GM23248 (cell line): Measurements from ENCODE around the gene LRFN2.

Source experiments
- EZH2 ChIP-seq: fragments of 200-600 bp; sonication (generic); IDR thresholded peaks from 2 replicates; pipeline ENCODE4 v1.6.1; 2018; ENCODE audit warnings: antibody characterized with exemption, mild to moderate bottlenecking; ENCODE audit not compliant: insufficient read depth, poor library complexity, severe bottlenecking
- EZH2phosphoT487 ChIP-seq: fragments of 200-600 bp; sonication (generic); IDR thresholded peaks from 2 replicates; pipeline ENCODE4 v1.6.1; 2018; ENCODE audit warnings: antibody characterized with exemption, moderate library complexity, mild to moderate bottlenecking, low read depth; ENCODE audit not compliant: insufficient read depth

DNA sequence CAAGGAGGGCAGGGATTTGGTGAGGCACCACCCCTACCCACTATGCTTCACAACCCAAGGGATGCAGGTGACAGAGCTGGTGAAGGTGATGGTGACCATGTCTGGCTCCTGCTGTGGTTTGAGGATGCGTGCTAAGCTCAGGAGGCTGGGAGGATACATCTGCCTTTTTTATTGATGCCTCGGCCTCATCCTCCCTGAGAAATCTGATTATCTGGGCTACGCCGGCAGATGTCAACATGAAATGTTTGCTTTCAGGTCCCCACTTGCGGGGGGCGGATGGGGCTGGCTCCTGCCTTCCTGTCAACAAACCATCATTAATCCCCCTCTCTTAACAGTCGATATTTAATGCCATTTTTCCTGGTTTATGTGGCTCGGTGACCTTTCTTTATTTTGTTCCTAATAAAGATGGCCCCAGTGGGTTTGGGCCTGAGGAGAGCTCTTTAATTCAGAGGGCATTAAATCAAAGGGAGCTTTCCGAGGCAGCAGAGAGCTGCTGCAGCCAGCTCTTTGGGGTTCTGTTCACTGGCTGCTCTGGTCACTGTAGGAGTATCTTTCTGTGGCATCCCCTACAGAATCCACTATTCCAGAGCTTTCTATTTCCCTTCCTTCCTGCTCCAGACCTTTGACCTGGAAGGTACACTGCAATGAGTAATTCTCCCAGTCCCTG is 33.5 kb upstream of the LRFN2 start:
- no peak for TF ChIP-seq EZH2
- TF ChIP-seq EZH2phosphoT487: no peak
